Measurements from ENCODE around the gene GCSAML.

GCSAML gene

GRCh38 chr1:247561711-247562110 is 12.8 kb downstream of the GCSAML start:
- no peak overlapping the region for H2AFZ ChIP-seq (ENCODE audit: low read length)
- no peaks in the 10 kb centered on the region for H3K27me3 ChIP-seq (ENCODE audit: control insufficient read depth in 3 of 3, insufficient read depth in 3 of 3, low read depth in 1 of 3, low read length in 3 of 3)
- H3K4me2 ChIP-seq (ENCODE audit: insufficient read depth, low read length, poor library complexity, severe bottlenecking), result no peak overlapping the region
- no peak overlapping the region for H4K91ac ChIP-seq (ENCODE audit: low read depth, low read length, poor library complexity)
- no peaks in the 10 kb centered on the region for H3K4me1 ChIP-seq (ENCODE audit: control insufficient read depth in 2 of 2, insufficient read depth in 1 of 2, low read depth in 1 of 2, low read length in 2 of 2)
- no peak overlapping the region for H3K9ac ChIP-seq (ENCODE audit: low read depth, low read length, poor library complexity)
- no CpG with 5 or more reads among the region's 10 CpGs for WGBS, 2 donors (ENCODE audit: extremely low coverage in 2 of 2, insufficient read length in 2 of 2, insufficient replicate concordance in 1 of 2)
- H3K36me3 ChIP-seq (replicated peaks in 1 of 2; ENCODE audit: control insufficient read depth in 2 of 2, insufficient read depth in 2 of 2, low read length in 2 of 2), result no peaks in the 10 kb centered on the region
- no peak overlapping the region for H3K4ac ChIP-seq (ENCODE audit: low read length)
- H3K23ac ChIP-seq (ENCODE audit: low read depth, low read length, poor library complexity), result no peak overlapping the region
- H3K79me1 ChIP-seq (ENCODE audit: low read depth, low read length), result peaks cover under 1% of the 10 kb centered on the region
- H2AK5ac ChIP-seq (ENCODE audit: low read depth, low read length), result no peak overlapping the region
- H3K4me3 ChIP-seq (ENCODE audit: low read length in 2 of 2), result no peak overlapping the region
- H2BK5ac ChIP-seq (ENCODE audit: low read length), result no peak overlapping the region
- H3K9me3 ChIP-seq (replicated peaks in 1 of 2; ENCODE audit: control insufficient read depth in 2 of 2, insufficient read depth in 1 of 2, low read depth in 1 of 2, low read length in 2 of 2), result no peaks in the 10 kb centered on the region
- no peak overlapping the region for H3K27ac ChIP-seq (replicated peaks; ENCODE audit: low read length)
- H2BK120ac ChIP-seq (ENCODE audit: low read depth, low read length), result no peak overlapping the region
- no peak overlapping the region for H4K8ac ChIP-seq (ENCODE audit: low read depth, low read length)
- no peak overlapping the region for H2BK12ac ChIP-seq (ENCODE audit: low read length)
- DNase-seq (ENCODE audit: low spot score), result no peak
- H3K14ac ChIP-seq (ENCODE audit: low read length), result no peak overlapping the region
- H3K18ac ChIP-seq (ENCODE audit: low read length), result no peak overlapping the region
- no peak overlapping the region for H2BK15ac ChIP-seq (ENCODE audit: low read length)

GRCh38 chr1:247562198-247562597 is 13.3 kb downstream of the GCSAML start:
- no peak overlapping the region for H3K14ac ChIP-seq (ENCODE audit: low read length)
- H4K8ac ChIP-seq (ENCODE audit: low read depth, low read length), result no peak overlapping the region
- no peak overlapping the region for H2BK12ac ChIP-seq (ENCODE audit: low read length)
- H3K4me2 ChIP-seq (ENCODE audit: insufficient read depth, low read length, poor library complexity, severe bottlenecking), result no peak overlapping the region
- no peaks in the 10 kb centered on the region for H3K36me3 ChIP-seq (replicated peaks in 1 of 2; ENCODE audit: control insufficient read depth in 2 of 2, insufficient read depth in 2 of 2, low read length in 2 of 2)
- H3K9me3 ChIP-seq (replicated peaks in 1 of 2; ENCODE audit: control insufficient read depth in 2 of 2, insufficient read depth in 1 of 2, low read depth in 1 of 2, low read length in 2 of 2), result no peaks in the 10 kb centered on the region
- no peak for DNase-seq (ENCODE audit: low spot score)
- no peak overlapping the region for H2BK15ac ChIP-seq (ENCODE audit: low read length)
- H3K18ac ChIP-seq (ENCODE audit: low read length), result no peak overlapping the region
- H3K27ac ChIP-seq (replicated peaks; ENCODE audit: low read length), result no peak overlapping the region
- no CpG with 5 or more reads among the region's 9 CpGs for WGBS, 2 donors (ENCODE audit: extremely low coverage in 2 of 2, insufficient read length in 2 of 2, insufficient replicate concordance in 1 of 2)
- H3K79me1 ChIP-seq (ENCODE audit: low read depth, low read length), result no peaks in the 10 kb centered on the region
- no peak overlapping the region for H3K4ac ChIP-seq (ENCODE audit: low read length)
- H3K4me3 ChIP-seq (ENCODE audit: low read length in 2 of 2), result no peak overlapping the region
- no peak overlapping the region for H2BK5ac ChIP-seq (ENCODE audit: low read length)
- no peak overlapping the region for H2AFZ ChIP-seq (ENCODE audit: low read length)
- no peak overlapping the region for H3K23ac ChIP-seq (ENCODE audit: low read depth, low read length, poor library complexity)
- H2AK5ac ChIP-seq (ENCODE audit: low read depth, low read length), result no peak overlapping the region
- no peak overlapping the region for H2BK120ac ChIP-seq (ENCODE audit: low read depth, low read length)
- no peak overlapping the region for H3K9ac ChIP-seq (ENCODE audit: low read depth, low read length, poor library complexity)
- no peak overlapping the region for H4K91ac ChIP-seq (ENCODE audit: low read depth, low read length, poor library complexity)
- H3K27me3 ChIP-seq (ENCODE audit: control insufficient read depth in 3 of 3, insufficient read depth in 3 of 3, low read depth in 1 of 3, low read length in 3 of 3), result no peaks in the 10 kb centered on the region
- no peaks in the 10 kb centered on the region for H3K4me1 ChIP-seq (ENCODE audit: control insufficient read depth in 2 of 2, insufficient read depth in 1 of 2, low read depth in 1 of 2, low read length in 2 of 2)

- Histone ChIP-seq H2AFZ (ENCODE audit: low read length) (no peak overlapping the region), H3K27ac (replicated peaks; ENCODE audit: low read length) (no peak overlapping the region), H3K14ac (ENCODE audit: low read length) (no peak overlapping the region), H3K4me2 (ENCODE audit: insufficient read depth, low read length, poor library complexity, severe bottlenecking) (no peak overlapping the region), H3K4me3 (ENCODE audit: low read length in 2 of 2) (no peak overlapping the region), H2BK5ac (ENCODE audit: low read length) (no peak overlapping the region), H4K91ac (ENCODE audit: low read depth, low read length, poor library complexity) (no peak overlapping the region), H2BK12ac (ENCODE audit: low read length) (no peak overlapping the region), H3K9me3 (replicated peaks in 1 of 2; ENCODE audit: control insufficient read depth in 2 of 2, insufficient read depth in 1 of 2, low read depth in 1 of 2, low read length in 2 of 2) (no peaks in the 10 kb centered on the region), H2BK15ac (ENCODE audit: low read length) (no peak overlapping the region), H3K79me1 (ENCODE audit: low read depth, low read length) (no peaks in the 10 kb centered on the region), H2BK120ac (ENCODE audit: low read depth, low read length) (no peak overlapping the region), H3K4me1 (ENCODE audit: control insufficient read depth in 2 of 2, insufficient read depth in 1 of 2, low read depth in 1 of 2, low read length in 2 of 2) (no peaks in the 10 kb centered on the region), H3K18ac (ENCODE audit: low read length) (no peak overlapping the region), H3K9ac (ENCODE audit: low read depth, low read length, poor library complexity) (no peak overlapping the region), H3K4ac (ENCODE audit: low read length) (no peak overlapping the region), H4K8ac (ENCODE audit: low read depth, low read length) (no peak overlapping the region), H3K27me3 (ENCODE audit: control insufficient read depth in 3 of 3, insufficient read depth in 3 of 3, low read depth in 1 of 3, low read length in 3 of 3) (no peaks in the 10 kb centered on the region), H2AK5ac (ENCODE audit: low read depth, low read length) (no peak overlapping the region), H3K36me3 (replicated peaks in 1 of 2; ENCODE audit: control insufficient read depth in 2 of 2, insufficient read depth in 2 of 2, low read length in 2 of 2) (no peaks in the 10 kb centered on the region), H3K23ac (ENCODE audit: low read depth, low read length, poor library complexity) (no peak overlapping the region)
- DNase-seq (ENCODE audit: low spot score), result no peak
- no CpG with 5 or more reads among the region's 1 CpG for WGBS, 2 donors (ENCODE audit: extremely low coverage in 2 of 2, insufficient read length in 2 of 2, insufficient replicate concordance in 1 of 2)
Observed at GRCh38 chr1:247574236-247574635, 25.3 kb downstream of the GCSAML start.

GRCh38 chr1:247574664-247575063 is 25.7 kb downstream of the GCSAML start:
- Histone ChIP-seq H3K14ac (ENCODE audit: low read length) (no peak overlapping the region), H3K27ac (replicated peaks; ENCODE audit: low read length) (no peak overlapping the region), H3K9me3 (replicated peaks in 1 of 2; ENCODE audit: control insufficient read depth in 2 of 2, insufficient read depth in 1 of 2, low read depth in 1 of 2, low read length in 2 of 2) (no peaks in the 10 kb centered on the region), H3K23ac (ENCODE audit: low read depth, low read length, poor library complexity) (no peak overlapping the region), H3K9ac (ENCODE audit: low read depth, low read length, poor library complexity) (no peak overlapping the region), H2BK5ac (ENCODE audit: low read length) (no peak overlapping the region), H3K4ac (ENCODE audit: low read length) (no peak overlapping the region), H3K27me3 (ENCODE audit: control insufficient read depth in 3 of 3, insufficient read depth in 3 of 3, low read depth in 1 of 3, low read length in 3 of 3) (no peaks in the 10 kb centered on the region), H2AFZ (ENCODE audit: low read length) (no peak overlapping the region), H3K79me1 (ENCODE audit: low read depth, low read length) (no peaks in the 10 kb centered on the region), H4K91ac (ENCODE audit: low read depth, low read length, poor library complexity) (no peak overlapping the region), H2BK15ac (ENCODE audit: low read length) (no peak overlapping the region), H2AK5ac (ENCODE audit: low read depth, low read length) (no peak overlapping the region), H2BK12ac (ENCODE audit: low read length) (no peak overlapping the region), H3K36me3 (replicated peaks in 1 of 2; ENCODE audit: control insufficient read depth in 2 of 2, insufficient read depth in 2 of 2, low read length in 2 of 2) (no peaks in the 10 kb centered on the region), H3K18ac (ENCODE audit: low read length) (no peak overlapping the region), H4K8ac (ENCODE audit: low read depth, low read length) (no peak overlapping the region), H3K4me2 (ENCODE audit: insufficient read depth, low read length, poor library complexity, severe bottlenecking) (no peak overlapping the region), H2BK120ac (ENCODE audit: low read depth, low read length) (no peak overlapping the region), H3K4me1 (ENCODE audit: control insufficient read depth in 2 of 2, insufficient read depth in 1 of 2, low read depth in 1 of 2, low read length in 2 of 2) (no peaks in the 10 kb centered on the region), H3K4me3 (ENCODE audit: low read length in 2 of 2) (no peak overlapping the region)
- DNase-seq (ENCODE audit: low spot score), result no peak

All from neuronal stem cell (in vitro differentiated cells).